Measurements from ENCODE around the gene OGFOD2. TPM values are rescaled to one million over a fixed set of nuclear protein-coding genes. Genes with fewer than 3 reads are reported as not detected.
A peak's percentile ranks its signal among the peaks of the same experiment; 100 is the strongest.

The OGFOD2 gene
- total and polyA plus RNA-seq, 9 of the 15 experiments (the other 6 are each of a cell fraction or from before 2014, with no cell fraction given): 1.4 to 111 (median 18.5) TPM

- FAIRE-seq (no peak), ATAC-seq (no peak), DNase-seq (ENCODE audit: extremely low read depth in 1 of 4, low spot score in 3 of 4) (no peak)
- no TSS peak for BruUV-seq (replicated peaks)
- ChIA-PET POLR2A (interaction anchor here (0.7 to 1.4 kb wide), 2 partner anchors 30 to 79 kb away, joined by 3 to 6 read pairs; partner anchors contain the start of gene OGFOD2), CTCF (ENCODE audit: low intra/inter-chr PET ratio) (no interaction called here)
- WGBS (ENCODE audit: insufficient coverage, low coverage, missing lambda C conversion rate): 83% methylated on average over 20 of the region's 22 CpGs
- Histone ChIP-seq H3K27ac (ENCODE audit: extremely low read depth, low read depth, low read length) (no peak overlapping the region), H3K9me1 (ENCODE audit: control insufficient read depth, insufficient read depth, low read length) (peaks cover 3% of the 10 kb centered on the region), H4K20me1 (replicated peaks; ENCODE audit: control insufficient read depth, insufficient read depth, low read length) (no peaks in the 10 kb centered on the region), H3K4me3 (no peak overlapping the region), H3K9ac (ENCODE audit: insufficient read depth in 1 of 2, low read depth in 2 of 2, low read length in 2 of 2) (peak overlapping the region in 1 of 2 experiments; percentile 38; a peak in 1 of 4 replicates), H3K4me1 (replicated peaks in 1 of 2; ENCODE audit: control insufficient read depth in 2 of 2, insufficient read depth in 2 of 2, low read length in 2 of 2) (peaks cover 5 to 8% of the 10 kb centered on the region in 2 experiments), H3K27me3 (ENCODE audit: control insufficient read depth in 2 of 2, insufficient read depth in 2 of 2, low read length in 2 of 2) (no peaks in the 10 kb centered on the region), H3K79me2 (ENCODE audit: control insufficient read depth, insufficient read depth, low read length) (no peaks in the 10 kb centered on the region), H3K9me3 (replicated peaks; ENCODE audit: control insufficient read depth, insufficient read depth, low read depth, low read length) (no peaks in the 10 kb centered on the region), H3K4me2 (ENCODE audit: insufficient read depth, low read length) (no peak overlapping the region), H3K36me3 (ENCODE audit: control insufficient read depth, insufficient read depth, low read length) (peaks cover 9% of the 10 kb centered on the region; the same call in 2 of the 3 replicates), H2AFZ (ENCODE audit: low read depth, low read length) (no peak overlapping the region)
- no peak for TF ChIP-seq SNRNP70 (optimal IDR thresholded peaks at IDR 0.05; ENCODE audit: low read depth, low read length)
- no peak for TF ChIP-seq EHMT2 (IDR thresholded peaks at IDR 0.05)
- no peak for TF ChIP-seq E2F5 (CRISPR knock-in tag; IDR thresholded peaks at IDR 0.05)
- TF ChIP-seq ZNF398 (CRISPR knock-in tag; IDR thresholded peaks at IDR 0.05): no peak
- TF ChIP-seq CGGBP1 (CRISPR knock-in tag; IDR thresholded peaks at IDR 0.05): no peak
- no peak for TF ChIP-seq ZNF717 (CRISPR knock-in tag; IDR thresholded peaks at IDR 0.05)
- TF ChIP-seq RB1 (IDR thresholded peaks at IDR 0.05; ENCODE audit: low read depth): no peak
- no peak for TF ChIP-seq ETV5 (CRISPR knock-in tag; IDR thresholded peaks at IDR 0.05; ENCODE audit: low read depth)
- TF ChIP-seq SMARCA5 (IDR thresholded peaks at IDR 0.05): no peak
- no peak for TF ChIP-seq PCBP2 (IDR thresholded peaks at IDR 0.05; ENCODE audit: low read depth, low read length, poor library complexity, severe bottlenecking)
- no peak for TF ChIP-seq U2AF2 (optimal IDR thresholded peaks at IDR 0.05; ENCODE audit: low read depth, low read length)
- no peak for TF ChIP-seq ZFP30 (CRISPR knock-in tag; IDR thresholded peaks at IDR 0.05; ENCODE audit: borderline replicate concordance)
- TF ChIP-seq EWSR1 (IDR thresholded peaks at IDR 0.05; ENCODE audit: borderline replicate concordance, low read depth, partially characterized antibody): no peak
- no peak for TF ChIP-seq PHF21A (IDR thresholded peaks at IDR 0.05; ENCODE audit: borderline replicate concordance, low read depth)
- TF ChIP-seq TRIM24 (IDR thresholded peaks at IDR 0.05): no peak
- TF ChIP-seq TBL1XR1 (IDR thresholded peaks at IDR 0.05; ENCODE audit: low read length in 2 of 2): no peak
- no peak for TF ChIP-seq PHB2 (IDR thresholded peaks at IDR 0.05; ENCODE audit: low read depth)
- intact Hi-C loops (cut with micrococcal nuclease): no loop called here
- in situ Hi-C loops (cut with MboI): no loop called here
Measured at GRCh38 chr12:123005081-123005626, 30.1 kb downstream of the OGFOD2 start.

All from K562 (cell line).